Subcutaneous adipose tissue (tissue), 4 donors: Measurements from ENCODE around the gene ACAN. TPM values are rescaled to one million over a fixed set of nuclear protein-coding genes. Genes with fewer than 3 reads are reported as not detected.

ENCODE experiments used
- total RNA-seq, 4 donors: library from RNA; depleted of rRNA; stranded (reverse); fragments of >200 nt; gene quantifications; one replicate each; pipeline ENCODE4 v1.1.0, GENCODE V29; 2016
- TF ChIP-seq, protein P1 (sequence below): fragments of 450-650 bp; IDR thresholded peaks from one replicate; pipeline ENCODE4 v1.5.1; 2016; ENCODE audit warnings: low read depth, mild to moderate bottlenecking, control low read depth, antibody characterized with exemption, moderate library complexity

Gene ACAN
- total RNA-seq, 4 donors from 2014 or later: not detected

DNA sequence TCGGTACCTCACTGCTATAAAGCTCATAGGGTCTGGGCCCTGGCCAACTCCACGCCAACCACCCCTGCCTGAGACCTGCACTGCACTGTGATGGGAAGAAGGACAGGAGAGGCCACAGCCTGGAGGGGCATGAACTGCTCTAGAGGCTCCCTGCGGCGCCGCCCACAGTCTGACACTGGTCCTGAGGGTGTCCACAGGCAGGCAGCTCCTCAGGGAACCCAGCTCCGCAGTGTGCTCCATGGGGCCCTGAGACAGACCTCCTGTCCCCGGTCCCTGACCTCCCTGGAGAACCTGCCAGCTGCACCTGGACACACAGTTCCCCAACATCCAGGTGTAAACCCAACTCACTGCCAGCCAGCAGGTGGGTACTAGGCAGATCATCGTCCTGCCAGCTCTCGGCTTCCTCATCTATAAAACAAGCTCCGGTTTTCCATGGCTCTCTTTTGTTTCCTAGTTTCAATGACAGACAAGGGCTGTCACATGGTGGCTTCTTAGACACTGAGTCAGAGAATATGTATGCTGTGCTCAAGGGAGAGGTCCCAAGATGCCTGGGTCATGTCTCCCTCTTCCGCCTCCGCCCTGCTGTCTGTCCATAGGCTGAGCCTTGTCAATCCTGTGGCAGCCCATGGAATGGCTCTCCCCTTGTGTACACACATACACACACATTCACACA lies 97.2 kb downstream of the ACAN start:
- TF ChIP-seq, protein P1, sequence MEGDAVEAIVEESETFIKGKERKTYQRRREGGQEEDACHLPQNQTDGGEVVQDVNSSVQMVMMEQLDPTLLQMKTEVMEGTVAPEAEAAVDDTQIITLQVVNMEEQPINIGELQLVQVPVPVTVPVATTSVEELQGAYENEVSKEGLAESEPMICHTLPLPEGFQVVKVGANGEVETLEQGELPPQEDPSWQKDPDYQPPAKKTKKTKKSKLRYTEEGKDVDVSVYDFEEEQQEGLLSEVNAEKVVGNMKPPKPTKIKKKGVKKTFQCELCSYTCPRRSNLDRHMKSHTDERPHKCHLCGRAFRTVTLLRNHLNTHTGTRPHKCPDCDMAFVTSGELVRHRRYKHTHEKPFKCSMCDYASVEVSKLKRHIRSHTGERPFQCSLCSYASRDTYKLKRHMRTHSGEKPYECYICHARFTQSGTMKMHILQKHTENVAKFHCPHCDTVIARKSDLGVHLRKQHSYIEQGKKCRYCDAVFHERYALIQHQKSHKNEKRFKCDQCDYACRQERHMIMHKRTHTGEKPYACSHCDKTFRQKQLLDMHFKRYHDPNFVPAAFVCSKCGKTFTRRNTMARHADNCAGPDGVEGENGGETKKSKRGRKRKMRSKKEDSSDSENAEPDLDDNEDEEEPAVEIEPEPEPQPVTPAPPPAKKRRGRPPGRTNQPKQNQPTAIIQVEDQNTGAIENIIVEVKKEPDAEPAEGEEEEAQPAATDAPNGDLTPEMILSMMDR: no peak

- TF ChIP-seq, protein P1: no peak
Observed at GRCh38 chr15:88900982-88901418, 97.8 kb downstream of the ACAN start.

DNA sequence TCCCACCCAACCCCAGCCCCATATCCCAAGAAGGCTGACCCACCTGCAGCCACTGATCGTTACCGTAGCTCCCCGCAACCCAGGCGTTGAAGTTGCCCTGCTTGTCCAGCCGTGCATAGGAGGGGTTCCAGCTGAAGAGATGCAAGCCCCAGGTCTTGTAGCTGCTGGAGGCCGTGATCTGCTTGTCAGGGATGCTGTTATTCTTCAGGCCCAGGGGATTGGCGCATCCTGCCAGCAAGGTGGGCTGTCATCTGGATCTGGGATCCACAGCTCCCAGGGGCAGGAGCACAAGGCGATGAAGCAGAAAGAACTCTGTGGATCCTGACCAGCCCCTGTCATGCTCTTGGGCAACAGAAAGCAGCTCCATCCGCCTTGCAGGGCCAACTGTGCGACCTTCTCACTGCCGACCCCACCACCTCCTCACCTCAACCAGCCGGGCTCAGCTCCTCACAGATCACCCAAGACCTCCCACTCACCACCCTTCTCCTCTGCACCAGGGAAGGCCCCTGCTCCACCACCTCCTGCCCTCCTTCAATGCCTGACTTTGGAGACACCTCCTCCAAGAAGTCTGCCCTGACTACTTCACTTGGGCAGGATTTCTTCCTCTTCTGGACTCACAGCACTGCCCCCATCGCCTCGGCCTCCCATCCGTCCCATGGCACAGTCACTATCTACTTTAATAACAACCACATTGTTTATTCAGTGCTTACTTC lies 98.4 kb downstream of the ACAN start:
- TF ChIP-seq, protein P1: no peak

DNA sequence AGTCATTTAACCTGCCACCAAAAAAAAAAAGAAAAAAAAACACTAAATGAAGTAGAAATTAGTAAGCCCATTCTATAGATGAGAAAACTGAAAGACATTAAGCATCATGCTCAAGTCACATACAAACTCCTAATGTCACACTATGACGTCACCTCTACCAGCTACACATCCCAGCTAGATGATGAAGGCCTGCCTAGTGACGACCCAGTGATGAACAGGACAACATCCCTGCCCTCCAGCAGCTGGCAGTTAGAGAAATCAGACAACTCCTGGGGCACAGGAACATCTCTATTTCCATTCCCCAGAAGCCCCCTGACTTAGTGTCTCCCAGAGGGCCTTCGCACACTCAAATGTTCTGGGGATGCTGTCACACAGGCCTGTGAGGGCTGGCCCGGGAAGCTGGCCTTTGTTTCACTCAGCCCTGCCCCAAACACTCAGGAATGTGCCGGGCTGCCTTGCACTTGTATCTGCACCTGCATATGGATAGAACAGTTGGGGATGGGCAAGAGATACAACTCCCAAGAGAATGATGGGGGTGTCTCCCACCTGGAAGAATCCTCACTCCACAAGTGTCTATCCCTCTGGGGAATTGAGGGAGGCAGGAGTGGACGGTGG lies 99.1 kb downstream of the ACAN start:
- TF ChIP-seq, protein P1: no peak

DNA sequence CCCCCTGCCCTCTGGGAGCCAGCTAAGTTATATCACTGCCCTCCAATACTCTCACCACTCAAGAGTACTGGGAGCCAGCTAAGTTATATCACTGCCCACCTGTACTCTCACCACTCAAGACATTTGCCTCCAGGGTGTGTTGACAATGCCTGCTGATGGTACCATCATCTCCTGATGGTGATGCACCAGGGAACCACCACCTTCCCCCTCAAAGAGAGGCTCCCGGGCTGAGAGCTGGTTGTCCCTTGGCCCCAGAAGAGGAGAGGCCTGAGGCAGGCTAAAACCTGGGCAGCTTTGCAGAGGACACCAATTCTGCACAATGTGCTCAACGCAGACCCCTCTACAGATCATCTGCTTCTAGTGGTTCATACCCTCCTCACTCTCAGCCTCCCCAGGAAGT lies 99.6 kb downstream of the ACAN start:
- TF ChIP-seq, protein P1: no peak

DNA sequence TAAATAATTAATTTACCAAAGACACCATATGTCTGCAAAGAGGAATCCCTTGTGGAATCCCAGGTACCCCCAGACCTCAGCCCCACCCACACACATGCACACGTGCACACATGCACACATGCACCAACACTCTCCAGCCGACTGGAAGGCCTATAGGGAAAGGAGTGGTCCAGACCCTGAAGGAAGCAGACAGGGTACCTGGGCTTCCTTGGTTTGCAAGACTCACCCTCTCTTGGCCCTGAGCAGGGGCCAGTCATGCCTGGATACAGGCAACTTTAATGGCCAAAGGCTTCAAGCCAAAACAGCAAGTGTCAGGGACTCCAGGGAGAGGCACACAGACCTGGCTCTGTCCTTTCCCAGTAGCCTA lies 101.0 kb downstream of the ACAN start:
- TF ChIP-seq, protein P1: no peak

- TF ChIP-seq, protein P1: no peak
Observed at GRCh38 chr15:88904624-88905327, 101.5 kb downstream of the ACAN start.
